ENCODE data around the gene TCHP.

- TF ChIP-seq POLR2A (IDR thresholded peaks at IDR 0.05; ENCODE audit: low read depth, low read length) (no peak), POLR2AphosphoS5 (IDR thresholded peaks at IDR 0.05; ENCODE audit: low read depth, low read length) (no peak), TAF1 (IDR thresholded peaks at IDR 0.05; ENCODE audit: borderline replicate concordance, low read depth, low read length) (no peak)
These were observed 31.7 kb upstream of the TCHP start for GRCh38 chr12:109868182-109869051.

Data from GM12892 (cell line).